GM23338 (cell line): ENCODE results near the gene IRS1. TPM values are rescaled to one million over a fixed set of nuclear protein-coding genes. Genes with fewer than 3 reads are reported as not detected.

Experiments
- ATAC-seq: fragments of 200-7000 bp; cut with Tn5 transposase; 3 replicates; pipeline ENCODE4 v1.9.1; 2020
- DNase-seq: peaks from one replicate; pipeline ENCODE4 v3.0.0-alpha.2; 2015; ENCODE audit warnings: low spot score
- H2AFZ ChIP-seq: fragments of 200-600 bp; sonication (generic); 2 replicates; pipeline ENCODE4 v1.8.0; 2016; ENCODE audit warnings: antibody characterized with exemption, mild to moderate bottlenecking, moderate library complexity
- H3F3A ChIP-seq: fragments of 200-600 bp; sonication (generic); replicated peaks from 2 replicates; pipeline ENCODE4 v1.8.0; 2017; ENCODE audit warnings: antibody characterized with exemption, mixed run types, low read depth
- H3K27ac ChIP-seq: fragments of 200-600 bp; sonication (generic); 2 replicates; pipeline ENCODE4 v1.6.1; 2016; ENCODE audit warnings: low read depth
- H3K27me3 ChIP-seq: fragments of 200-600 bp; sonication (generic); 2 replicates; pipeline ENCODE4 v1.8.0; 2016; ENCODE audit warnings: mild to moderate bottlenecking, mixed run types, moderate library complexity; ENCODE audit not compliant: insufficient read depth
- H3K36me3 ChIP-seq: fragments of 200-600 bp; sonication (generic); 2 replicates; pipeline ENCODE4 v1.8.0; 2016; ENCODE audit warnings: mild to moderate bottlenecking; ENCODE audit not compliant: insufficient read depth
- H3K4me1 ChIP-seq: fragments of 200-600 bp; sonication (generic); 2 replicates; pipeline ENCODE4 v1.8.0; 2016; ENCODE audit warnings: mild to moderate bottlenecking, moderate library complexity; ENCODE audit not compliant: insufficient read depth
- H3K4me2 ChIP-seq: fragments of 200-600 bp; sonication (generic); 2 replicates; pipeline ENCODE4 v1.7.1; 2017; ENCODE audit warnings: mixed run types
- H3K4me3 ChIP-seq: fragments of 200-600 bp; sonication (generic); 2 replicates; pipeline ENCODE4 v1.6.1; 2016; ENCODE audit warnings: mixed run types
- H3K79me2 ChIP-seq: fragments of 200-600 bp; sonication (generic); replicated peaks from 2 replicates; pipeline ENCODE4 v1.8.0; 2017; ENCODE audit warnings: mild to moderate bottlenecking; ENCODE audit not compliant: insufficient read depth
- H3K9me2 ChIP-seq: fragments of 200-600 bp; sonication (generic); 2 replicates; pipeline ENCODE4 v1.8.0; 2017; ENCODE audit not compliant: insufficient read depth
- H4K20me1 ChIP-seq: fragments of 200-600 bp; sonication (generic); replicated peaks from 2 replicates; pipeline ENCODE4 v1.8.0; 2017; ENCODE audit warnings: mild to moderate bottlenecking; ENCODE audit not compliant: insufficient read depth
- H3K27ac Mint-ChIP-seq: 2 replicates; pipeline ENCODE4 v1.8.0; 2020; ENCODE audit warnings: inconsistent platforms, mild to moderate bottlenecking, moderate library complexity, mixed read lengths
- H3K27me3 Mint-ChIP-seq: 3 replicates; pipeline ENCODE4 v1.8.0; 2022; ENCODE audit warnings: low read depth, mild to moderate bottlenecking, moderate library complexity, mixed read lengths, inconsistent platforms; ENCODE audit not compliant: insufficient read depth, poor library complexity
- H3K36me3 Mint-ChIP-seq: 3 replicates; pipeline ENCODE4 v1.8.0; 2021; ENCODE audit warnings: low read depth, mild to moderate bottlenecking, inconsistent platforms, moderate library complexity, mixed read lengths
- H3K4me1 Mint-ChIP-seq: 3 replicates; pipeline ENCODE4 v1.8.0; 2020; ENCODE audit warnings: mild to moderate bottlenecking, inconsistent platforms, mixed read lengths
- H3K4me3 Mint-ChIP-seq: 3 replicates; pipeline ENCODE4 v1.8.0; 2021; ENCODE audit warnings: moderate library complexity, mild to moderate bottlenecking, inconsistent platforms, mixed read lengths
- H3K9me3 Mint-ChIP-seq: 3 replicates; pipeline ENCODE4 v1.8.0; 2020; ENCODE audit warnings: moderate library complexity, mild to moderate bottlenecking, inconsistent platforms, mixed read lengths
- CREB1 ChIP-seq: fragments of 250-450 bp; sonication (Bioruptor Pico); IDR thresholded peaks from 2 replicates; pipeline ENCODE4 v1.5.0; 2020; ENCODE audit warnings: low read depth, mild to moderate bottlenecking, moderate library complexity
- CTCF ChIP-seq, 2 experiments: fragments of 200-600 bp in 1 of 2; sonication (generic) in 1 of 2; conservative IDR thresholded peaks; 2 replicates each; pipeline versions ENCODE4 v1.5.1 to v1.6.1; 2016 to 2017; ENCODE audit warnings: antibody characterized with exemption in 2 of 2, low read depth in 2 of 2, mild to moderate bottlenecking in 2 of 2, moderate library complexity in 1 of 2
- ETS1 ChIP-seq: IDR thresholded peaks from 2 replicates; pipeline ENCODE4 v1.6.1; 2016; ENCODE audit warnings: antibody characterized with exemption
- EZH2 ChIP-seq: fragments of 200-600 bp; sonication (generic); IDR thresholded peaks from one replicate; pipeline ENCODE4 v1.8.0; 2017; ENCODE audit warnings: antibody characterized with exemption, mild to moderate bottlenecking, low read depth; ENCODE audit not compliant: unreplicated experiment
- EZH2phosphoT487 ChIP-seq: fragments of 200-600 bp; sonication (generic); IDR thresholded peaks from one replicate; pipeline ENCODE4 v1.8.1; 2018; ENCODE audit warnings: antibody characterized with exemption; ENCODE audit not compliant: unreplicated experiment
- JUNB ChIP-seq: IDR thresholded peaks from one replicate; pipeline ENCODE4 v1.6.1; 2016; ENCODE audit warnings: antibody characterized with exemption; ENCODE audit not compliant: unreplicated experiment
- NANOG ChIP-seq: IDR thresholded peaks from 2 replicates; pipeline ENCODE4 v1.6.1; 2016; ENCODE audit warnings: antibody characterized with exemption, borderline replicate concordance
- POLR2AphosphoS5 ChIP-seq: IDR thresholded peaks from 2 replicates; pipeline ENCODE4 v1.6.1; 2016; ENCODE audit warnings: antibody characterized with exemption, low read depth
- REST ChIP-seq: IDR thresholded peaks from one replicate; pipeline ENCODE4 v1.6.1; 2018; ENCODE audit warnings: antibody characterized with exemption; ENCODE audit not compliant: unreplicated experiment
- STAT1 ChIP-seq: IDR thresholded peaks from one replicate; pipeline ENCODE4 v1.6.1; 2016; ENCODE audit warnings: antibody characterized with exemption; ENCODE audit not compliant: unreplicated experiment
- ZNF114 ChIP-seq: fragments of 250-450 bp; sonication (Bioruptor Pico); IDR thresholded peaks from 2 replicates; pipeline ENCODE4 v1.5.0; 2020; ENCODE audit warnings: mild to moderate bottlenecking, moderate library complexity
- ZNF331 ChIP-seq: fragments of 250-450 bp; sonication (Bioruptor Pico); IDR thresholded peaks from 2 replicates; pipeline ENCODE4 v1.5.0; 2020; ENCODE audit warnings: low read depth, mild to moderate bottlenecking, moderate library complexity
- ZNF462 ChIP-seq: fragments of 250-450 bp; sonication (Bioruptor Pico); IDR thresholded peaks from 2 replicates; pipeline ENCODE4 v1.5.0; 2020; ENCODE audit warnings: mild to moderate bottlenecking, moderate library complexity
- polyA plus RNA-seq: library from polyadenylated mRNA; unstranded; fragments of >200 nt; fragmentation: Nextera tagmentation; extraction: Ambion mirVana; gene quantifications from 2 replicates; pipeline ENCODE4 v1.2.1, GENCODE V29; 2016
- total RNA-seq: library from RNA; depleted of rRNA; stranded (reverse); fragments of >200 nt; shearing (Covaris generic); gene quantifications from 2 replicates; pipeline ENCODE4 v1.2.3, GENCODE V29; 2014

IRS1 gene
- total and polyA plus RNA-seq, 2 experiments from 2014 or later, result 6.9 to 26.2 TPM

- peaks cover 6% of the 10 kb centered on the region for H3K27me3 Mint-ChIP-seq
- Histone ChIP-seq H3K36me3 (no peaks in the 10 kb centered on the region), H3K27ac (no peak overlapping the region), H3K9me2 (peaks cover 7% of the 10 kb centered on the region), H2AFZ (no peak overlapping the region), H3K4me3 (no peak overlapping the region), H3K4me1 (peaks cover 18% of the 10 kb centered on the region), H3F3A (no peaks in the 10 kb centered on the region), H4K20me1 (no peaks in the 10 kb centered on the region; the same call in 1 of the 2 replicates), H3K27me3 (no peaks in the 10 kb centered on the region), H3K4me2 (no peak overlapping the region), H3K79me2 (peaks cover 47% of the 10 kb centered on the region)
- no peaks in the 10 kb centered on the region for H3K9me3 Mint-ChIP-seq
- ATAC-seq (no peak), DNase-seq (no peak)
- no peak overlapping the region; the same call in 1 of the 2 replicates for H3K27ac Mint-ChIP-seq
- no peak for TF ChIP-seq ZNF114 (CRISPR knock-in tag)
- TF ChIP-seq ZNF331 (CRISPR knock-in tag), result no peak
- no peak for TF ChIP-seq EZH2
- no peak for TF ChIP-seq CTCF (conservative IDR thresholded peaks at IDR 0.05; ENCODE audit: low read depth in 2 of 2)
- TF ChIP-seq JUNB, result no peak
- no peak for TF ChIP-seq NANOG
- TF ChIP-seq EZH2phosphoT487, result no peak
- TF ChIP-seq CREB1 (CRISPR knock-in tag), result no peak
- no peak for TF ChIP-seq STAT1
- TF ChIP-seq REST, result no peak
- no peak for TF ChIP-seq ETS1
- TF ChIP-seq ZNF462, result no peak
- no peak for TF ChIP-seq POLR2AphosphoS5
- H3K36me3 Mint-ChIP-seq, result peaks cover 15% of the 10 kb centered on the region; the same call in 2 of the 3 replicates
- H3K4me1 Mint-ChIP-seq, result peaks cover 12% of the 10 kb centered on the region
- H3K4me3 Mint-ChIP-seq, result no peak overlapping the region
Observed at GRCh38 chr2:226752887-226753286, 46.7 kb downstream of the IRS1 start.
